Activated CD4-positive, alpha-beta T cell treated with anti-CD3 and anti-CD28 coated beads for 4 hours (primary cell): Measurements from ENCODE around the gene TMEM51.
"Not testable (repeated sequence)": the region's sequence is repeated elsewhere in the genome, so short reads cannot be mapped to it uniquely, and the experiment has no call there.

Source experiments
- DNase-seq, 2 donors: peaks; one replicate each; pipeline ENCODE4 v3.0.0-alpha.2; 2020

The TMEM51 gene

GRCh38 chr1:15155888-15156741, 2.6 kb downstream of the TMEM51 start:
- DNase-seq = no peak

GRCh38 chr1:15156807-15157380, 3.3 kb downstream of the TMEM51 start:
- no peak for DNase-seq

- DNase-seq = no peak
These were observed 4.2 kb downstream of the TMEM51 start for GRCh38 chr1:15157524-15158399.

- DNase-seq = no peak
These were observed 5.1 kb downstream of the TMEM51 start for GRCh38 chr1:15158506-15159165.

GRCh38 chr1:15159166-15159555, 5.6 kb downstream of the TMEM51 start:
- DNase-seq = no peak

GRCh38 chr1:15160626-15161025, 7.1 kb downstream of the TMEM51 start:
- no peak for DNase-seq

- no peak for DNase-seq
These were observed 13.8 kb downstream of the TMEM51 start for GRCh38 chr1:15167386-15167785.

- DNase-seq = no peak
These were observed 14.9 kb downstream of the TMEM51 start for GRCh38 chr1:15168479-15168878.

GRCh38 chr1:15170071-15170470, 16.5 kb downstream of the TMEM51 start:
- no peak for DNase-seq

GRCh38 chr1:15171271-15171908, 17.8 kb downstream of the TMEM51 start:
- no peak for DNase-seq

GRCh38 chr1:15172405-15173259, 19.1 kb downstream of the TMEM51 start:
- no peak for DNase-seq

GRCh38 chr1:15173863-15174614, 20.5 kb downstream of the TMEM51 start:
- DNase-seq = no peak

GRCh38 chr1:15174615-15174983, 21.1 kb downstream of the TMEM51 start:
- no peak for DNase-seq

GRCh38 chr1:15175324-15176094, 22.0 kb downstream of the TMEM51 start:
- not testable (repeated sequence) for DNase-seq

GRCh38 chr1:15176120-15176519, 22.6 kb downstream of the TMEM51 start:
- no peak for DNase-seq

- no peak for DNase-seq
These were observed 23.5 kb downstream of the TMEM51 start for GRCh38 chr1:15176898-15177665.

- DNase-seq = no peak
These were observed 24.2 kb downstream of the TMEM51 start for GRCh38 chr1:15177710-15178166.

GRCh38 chr1:15178571-15179484, 25.3 kb downstream of the TMEM51 start:
- DNase-seq = no peak
